B cell (primary cell): ENCODE measurements around the gene PTBP3.

Source experiments
- CTCF ChIP-seq: fragments of 200-600 bp; IDR thresholded peaks from one replicate; pipeline ENCODE4 v1.8.0; 2022; ENCODE audit warnings: antibody characterized with exemption, mild to moderate bottlenecking
- EZH2 ChIP-seq: IDR thresholded peaks from 2 replicates; pipeline ENCODE4 v1.6.1; 2012; ENCODE audit warnings: borderline replicate concordance, low read depth, mild to moderate bottlenecking, moderate library complexity, low read length; ENCODE audit not compliant: insufficient read depth, poor library complexity, severe bottlenecking

GRCh38 chr9:112194969-112195431 lies 138.4 kb downstream of the PTBP3 start:
- TF ChIP-seq CTCF (no peak), EZH2 (no peak)
